ENCODE measurements around the gene SORBS2.
"Not testable (repeated sequence)": the region's sequence is repeated elsewhere in the genome, so short reads cannot be mapped to it uniquely, and the experiment has no call there.

Gene SORBS2, protein sequence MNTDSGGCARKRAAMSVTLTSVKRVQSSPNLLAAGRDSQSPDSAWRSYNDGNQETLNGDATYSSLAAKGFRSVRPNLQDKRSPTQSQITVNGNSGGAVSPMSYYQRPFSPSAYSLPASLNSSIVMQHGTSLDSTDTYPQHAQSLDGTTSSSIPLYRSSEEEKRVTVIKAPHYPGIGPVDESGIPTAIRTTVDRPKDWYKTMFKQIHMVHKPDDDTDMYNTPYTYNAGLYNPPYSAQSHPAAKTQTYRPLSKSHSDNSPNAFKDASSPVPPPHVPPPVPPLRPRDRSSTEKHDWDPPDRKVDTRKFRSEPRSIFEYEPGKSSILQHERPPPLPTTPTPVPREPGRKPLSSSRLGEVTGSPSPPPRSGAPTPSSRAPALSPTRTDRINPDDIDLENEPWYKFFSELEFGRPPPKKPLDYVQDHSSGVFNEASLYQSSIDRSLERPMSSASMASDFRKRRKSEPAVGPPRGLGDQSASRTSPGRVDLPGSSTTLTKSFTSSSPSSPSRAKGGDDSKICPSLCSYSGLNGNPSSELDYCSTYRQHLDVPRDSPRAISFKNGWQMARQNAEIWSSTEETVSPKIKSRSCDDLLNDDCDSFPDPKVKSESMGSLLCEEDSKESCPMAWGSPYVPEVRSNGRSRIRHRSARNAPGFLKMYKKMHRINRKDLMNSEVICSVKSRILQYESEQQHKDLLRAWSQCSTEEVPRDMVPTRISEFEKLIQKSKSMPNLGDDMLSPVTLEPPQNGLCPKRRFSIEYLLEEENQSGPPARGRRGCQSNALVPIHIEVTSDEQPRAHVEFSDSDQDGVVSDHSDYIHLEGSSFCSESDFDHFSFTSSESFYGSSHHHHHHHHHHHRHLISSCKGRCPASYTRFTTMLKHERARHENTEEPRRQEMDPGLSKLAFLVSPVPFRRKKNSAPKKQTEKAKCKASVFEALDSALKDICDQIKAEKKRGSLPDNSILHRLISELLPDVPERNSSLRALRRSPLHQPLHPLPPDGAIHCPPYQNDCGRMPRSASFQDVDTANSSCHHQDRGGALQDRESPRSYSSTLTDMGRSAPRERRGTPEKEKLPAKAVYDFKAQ (N-terminal part only)

DNA sequence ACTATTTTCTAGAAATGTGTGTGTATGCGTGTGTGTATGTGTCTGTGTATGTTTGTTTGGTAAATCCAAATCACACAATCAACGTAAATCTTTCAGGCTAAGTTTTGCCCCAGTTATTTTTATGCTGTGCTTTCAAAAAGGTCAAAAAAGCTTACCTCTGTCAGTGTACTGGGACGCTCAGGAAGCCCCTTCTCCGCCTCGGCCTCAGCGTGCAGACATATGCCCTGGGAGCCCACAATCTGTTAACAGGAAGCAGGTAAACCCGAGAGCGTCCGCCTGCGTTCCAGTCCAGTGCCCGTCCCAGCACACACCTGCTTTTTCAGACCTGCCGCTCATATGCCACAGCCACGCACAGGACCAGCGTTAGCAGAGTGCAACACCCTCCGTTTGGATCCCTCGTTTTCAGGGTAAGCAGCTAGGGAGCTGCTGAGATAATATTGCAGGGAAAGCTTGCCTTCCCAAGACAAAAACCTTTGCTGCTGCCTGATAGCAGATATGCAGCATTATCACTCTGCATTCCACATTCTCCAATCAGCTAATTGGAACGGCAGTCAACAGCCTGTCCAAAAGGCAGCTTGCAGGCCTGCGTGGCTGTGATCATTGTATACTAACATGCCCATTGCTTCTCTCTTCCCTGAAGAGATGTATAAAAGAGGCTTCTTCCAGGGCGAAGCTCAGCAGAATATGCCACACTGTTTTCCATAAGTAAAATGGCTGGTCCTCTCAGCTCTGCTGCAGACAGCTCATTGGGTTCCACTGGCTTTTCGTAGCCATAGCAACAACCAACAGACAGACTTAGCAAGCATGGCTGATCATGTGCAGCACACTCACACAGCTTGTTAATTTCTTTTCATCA is at the start of gene SORBS2:
Gene SORBS2, minus strand, starts transcription at position 686 of the 856 bp plus-strand sequence. CDS start 121,623 bp downstream, outside the sequence.
- no peak for DNase-seq (ENCODE audit: low read depth)

DNA sequence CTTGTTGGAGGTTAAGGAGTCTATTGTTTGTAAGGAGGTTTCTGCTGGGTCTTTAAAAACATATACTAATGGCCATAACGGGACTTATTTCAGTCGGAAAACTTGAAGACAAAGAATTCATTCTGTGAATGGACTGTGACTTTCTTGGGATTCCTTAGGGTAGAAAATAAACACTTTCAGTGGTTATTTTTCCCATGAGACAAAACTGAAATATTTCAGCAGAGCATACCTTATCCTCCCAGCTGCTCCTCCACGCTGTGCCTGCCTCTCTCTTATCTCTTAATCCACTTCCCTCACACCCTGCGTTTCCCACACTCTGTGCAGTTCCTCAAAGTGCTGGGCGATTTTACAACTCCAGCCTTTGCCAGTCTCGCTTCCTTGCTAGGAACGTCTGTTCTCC is 47.1 kb upstream of the SORBS2 start:
- DNase-seq (ENCODE audit: low read depth), result no peak

DNA sequence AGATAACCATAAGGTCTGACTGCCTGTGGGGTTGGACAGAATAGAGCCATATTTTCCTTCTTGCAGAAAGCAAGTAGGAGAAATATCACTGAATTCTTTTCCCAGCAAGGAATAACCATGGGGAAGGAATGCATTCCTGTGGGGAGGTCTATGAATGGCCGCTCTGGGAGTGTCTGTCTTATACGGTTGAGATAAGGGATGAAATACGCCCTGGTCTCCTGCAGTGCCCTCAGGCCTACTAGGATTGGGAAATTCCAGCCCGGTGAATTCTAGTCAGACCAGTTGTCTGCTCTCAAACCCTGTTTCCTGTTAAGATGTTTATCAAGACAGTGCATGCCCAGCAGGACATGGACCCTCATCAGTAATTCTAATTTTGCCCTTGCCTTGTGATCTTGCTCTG is 45.6 kb upstream of the SORBS2 start:
- DNase-seq (ENCODE audit: low read depth), result not testable (repeated sequence)

DNA sequence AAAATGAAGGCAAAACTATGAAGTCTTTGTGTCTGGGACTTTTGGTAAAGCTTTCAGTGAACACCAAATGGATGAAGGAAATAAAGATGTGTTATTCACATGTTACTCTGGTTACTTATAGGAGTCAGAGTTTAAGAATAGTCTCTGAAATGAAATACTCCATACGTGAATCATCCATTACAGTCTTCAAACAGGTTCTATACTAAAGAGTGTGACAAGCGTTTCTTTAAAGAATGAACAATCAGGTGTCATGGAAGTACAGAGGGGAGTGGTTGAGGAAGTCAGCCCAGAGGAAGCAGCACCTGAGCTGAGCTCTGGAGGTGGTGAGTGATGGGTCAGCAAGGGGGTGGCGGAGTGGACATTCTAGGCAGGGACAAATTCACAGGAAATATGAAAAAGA is 41.8 kb upstream of the SORBS2 start:
- DNase-seq (ENCODE audit: low read depth), result no peak

DNA sequence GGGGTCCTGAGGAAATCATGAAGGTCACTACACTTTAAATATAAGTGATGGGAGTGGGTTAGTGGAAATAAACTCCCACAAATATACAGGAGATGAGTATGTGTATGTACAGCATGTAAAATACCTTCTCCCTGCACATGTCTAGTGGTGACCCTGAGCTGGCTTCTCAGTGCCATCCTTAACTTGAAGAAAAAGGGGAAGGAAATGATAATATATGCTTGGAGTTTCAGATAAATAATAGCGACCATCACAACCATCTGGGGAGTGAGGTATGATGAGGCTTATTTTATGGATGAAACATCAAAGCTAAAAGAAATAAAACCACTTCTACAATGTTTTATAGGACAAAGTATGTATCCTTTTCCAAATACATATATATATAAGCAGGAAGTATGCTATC is 41.0 kb upstream of the SORBS2 start:
- no peak for DNase-seq (ENCODE audit: low read depth)

DNA sequence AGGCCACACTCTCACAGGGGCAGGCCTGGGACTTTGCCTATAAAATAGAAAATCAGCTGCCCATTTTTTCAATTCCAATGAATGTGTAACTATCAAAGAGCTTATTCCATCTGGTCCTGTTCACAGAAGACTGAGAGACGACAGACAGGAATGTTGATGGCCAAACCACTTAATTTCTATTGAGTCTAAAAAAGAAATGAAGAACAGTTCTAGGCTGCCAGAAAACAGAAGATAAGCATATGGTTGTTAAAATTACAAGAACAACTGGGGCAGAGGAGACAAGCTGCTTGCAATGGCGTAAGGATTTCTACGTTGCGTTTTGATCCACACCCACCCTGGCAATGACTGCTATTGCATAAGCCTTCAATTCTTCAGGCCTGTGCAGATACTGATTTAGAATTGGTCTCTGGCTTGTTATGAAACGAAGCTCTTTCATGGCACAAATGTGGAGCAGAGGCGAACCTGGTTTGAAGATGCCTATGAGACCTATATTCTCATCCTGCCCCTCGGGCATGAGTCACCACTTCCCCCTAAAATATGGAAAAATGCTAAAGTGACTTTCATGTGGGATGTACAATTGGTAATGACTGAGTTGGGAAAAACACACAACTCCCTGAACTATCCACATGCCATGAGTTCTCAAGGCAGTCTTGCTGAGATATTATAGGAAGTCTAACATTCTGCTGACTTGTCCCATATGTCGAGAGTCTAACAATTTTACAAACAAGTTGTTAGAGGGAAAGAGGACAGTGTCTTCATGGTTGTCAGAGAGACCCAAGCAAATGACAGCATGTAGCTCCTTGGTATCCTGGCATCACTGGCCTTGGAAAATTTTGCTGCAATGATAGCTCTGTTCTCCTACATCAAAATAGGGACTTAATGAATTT is 37.9 kb upstream of the SORBS2 start:
- peak; percentile 31 for DNase-seq (ENCODE audit: low read depth)

DNA sequence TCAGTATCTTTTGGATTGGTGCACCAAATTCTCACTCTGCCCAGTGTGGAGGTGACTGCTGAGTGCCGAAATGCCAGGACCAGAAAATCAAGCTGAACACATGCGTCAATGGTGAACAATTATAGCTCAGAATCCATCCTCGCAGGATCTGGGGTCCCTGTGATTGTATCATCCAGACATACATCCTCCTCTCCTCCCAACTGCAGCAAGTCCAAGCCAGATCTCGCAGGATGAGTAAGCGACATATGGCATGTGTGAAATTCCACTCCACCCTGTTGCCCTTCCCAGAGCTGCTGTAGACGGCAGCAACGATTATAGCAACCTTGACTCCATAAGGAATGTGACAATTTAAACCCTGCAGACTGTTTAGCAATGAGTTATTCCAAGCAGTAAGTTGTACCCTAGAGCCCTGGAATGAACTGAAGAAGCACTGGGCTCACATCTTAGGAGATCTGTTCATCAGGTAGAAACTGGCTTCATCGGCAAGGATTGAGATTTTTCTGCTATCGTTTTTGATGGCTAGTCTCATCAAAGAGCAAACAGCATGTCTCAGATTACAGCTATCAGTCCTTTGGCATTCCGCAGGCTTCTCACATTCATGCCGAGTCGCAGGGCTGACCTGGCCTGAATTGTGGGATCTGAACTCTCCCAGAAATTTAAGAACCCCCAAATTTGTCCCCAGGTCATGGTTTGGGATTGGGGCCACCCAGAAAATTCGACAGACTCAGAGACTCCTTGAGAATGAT is 35.5 kb upstream of the SORBS2 start:
- DNase-seq (ENCODE audit: low read depth), result peak; percentile 64

DNA sequence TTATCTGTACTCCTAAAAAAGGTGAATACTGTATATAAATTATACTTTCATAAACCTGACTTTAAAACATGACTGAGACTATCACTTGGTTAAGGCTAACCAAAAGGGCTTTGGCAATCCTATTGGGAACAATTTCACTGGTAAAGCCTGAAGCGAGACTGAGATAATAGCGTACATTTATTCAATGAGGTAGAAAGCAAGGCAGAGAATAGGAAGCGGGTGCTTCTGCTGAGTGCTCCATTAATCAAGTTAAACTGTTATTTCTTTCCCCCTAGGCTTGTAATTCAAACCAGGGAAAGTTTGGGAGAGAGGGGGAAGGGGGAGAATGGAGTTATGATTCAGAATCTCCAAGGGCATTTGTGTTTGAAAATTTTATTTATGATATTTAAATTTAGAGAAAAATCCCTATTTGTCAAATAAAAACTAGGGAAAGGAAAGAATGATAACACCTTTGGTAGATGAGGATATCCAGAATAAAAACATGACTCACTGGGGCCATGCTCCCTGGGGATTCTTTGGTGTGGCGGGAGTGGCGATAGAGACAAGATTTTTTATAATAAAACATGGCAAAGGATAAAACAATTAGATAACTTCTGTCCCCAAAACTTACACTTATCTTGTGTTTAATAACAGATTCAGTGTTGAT is 34.6 kb upstream of the SORBS2 start:
- DNase-seq (ENCODE audit: low read depth), result no peak

DNA sequence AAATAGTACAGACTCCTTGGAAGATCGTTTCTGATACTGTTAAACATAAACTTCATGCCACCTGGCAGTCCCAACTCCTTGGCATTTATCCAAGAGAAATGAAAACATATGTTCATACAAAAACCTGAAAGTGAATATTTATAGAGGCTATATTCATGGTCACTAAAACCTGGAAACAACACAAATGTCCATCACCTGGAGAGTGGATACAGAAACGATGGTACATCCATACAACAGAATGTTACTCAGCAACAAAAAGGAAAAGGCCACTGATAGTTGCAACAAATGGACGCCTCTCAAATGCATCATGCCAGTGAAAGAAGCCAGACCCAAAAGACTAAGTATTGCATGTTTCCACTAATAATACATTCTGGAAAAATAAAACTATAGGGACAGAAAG is 34.0 kb upstream of the SORBS2 start:
- DNase-seq (ENCODE audit: low read depth), result no peak

DNA sequence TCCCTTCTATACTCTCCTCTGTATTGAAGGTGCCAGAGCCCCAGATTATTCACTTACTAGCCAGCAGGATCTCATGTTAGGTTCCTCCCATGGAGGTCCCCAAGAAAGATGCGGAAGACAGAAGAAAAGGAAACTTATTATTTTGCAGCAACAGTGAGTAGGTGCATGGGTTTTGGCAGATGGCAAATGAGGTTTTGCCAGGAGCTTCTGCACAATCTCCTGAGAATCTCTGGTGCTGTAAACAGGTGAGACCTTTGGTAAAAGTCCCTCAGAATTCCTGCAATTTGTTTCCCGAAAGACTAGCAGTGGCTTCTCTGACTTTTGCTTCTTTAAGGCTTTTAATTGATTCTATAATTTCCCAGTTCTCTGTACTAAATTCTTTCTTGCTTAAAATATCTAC is 29.5 kb upstream of the SORBS2 start:
- no peak for DNase-seq (ENCODE audit: low read depth)

DNA sequence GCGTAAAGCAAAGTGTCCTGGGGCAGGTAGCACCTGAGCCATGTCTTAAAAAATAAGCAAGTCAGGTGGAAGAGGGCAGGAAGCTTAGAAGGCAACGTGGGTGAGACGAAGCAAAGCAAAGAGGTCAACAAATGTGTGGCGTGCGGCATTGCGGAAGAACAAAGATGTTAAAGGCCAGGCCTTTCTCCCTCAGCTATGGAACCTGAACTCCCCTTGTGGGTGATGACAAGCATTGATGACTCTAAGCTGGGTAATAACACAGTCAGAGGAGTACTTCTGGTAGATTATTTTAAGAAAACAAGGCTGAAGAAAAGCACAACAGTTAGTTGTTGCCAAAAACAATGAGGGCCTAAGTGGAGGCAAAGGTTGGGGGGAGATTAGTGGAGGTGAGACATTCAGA is 29.0 kb upstream of the SORBS2 start:
- no peak for DNase-seq (ENCODE audit: low read depth)

DNA sequence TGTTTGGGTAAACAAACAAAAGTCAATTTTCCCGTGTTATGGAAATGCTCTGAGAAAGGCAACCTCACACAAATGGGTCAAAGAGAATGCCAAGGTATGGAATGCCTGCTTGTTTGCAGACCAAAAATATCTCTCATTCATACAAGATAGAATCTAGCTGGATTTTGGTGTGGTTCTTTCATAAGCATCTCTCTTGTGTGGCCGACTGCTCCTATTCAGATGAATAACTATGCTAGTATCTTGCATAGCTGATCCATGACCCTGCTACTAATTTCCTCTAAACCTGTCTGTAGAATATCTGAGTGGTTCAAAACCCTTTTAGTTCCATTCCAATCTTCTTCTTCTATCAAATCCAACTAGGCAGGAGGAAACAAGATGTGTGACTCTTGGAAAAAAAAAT is 28.2 kb upstream of the SORBS2 start:
- DNase-seq (ENCODE audit: low read depth), result no peak

DNA sequence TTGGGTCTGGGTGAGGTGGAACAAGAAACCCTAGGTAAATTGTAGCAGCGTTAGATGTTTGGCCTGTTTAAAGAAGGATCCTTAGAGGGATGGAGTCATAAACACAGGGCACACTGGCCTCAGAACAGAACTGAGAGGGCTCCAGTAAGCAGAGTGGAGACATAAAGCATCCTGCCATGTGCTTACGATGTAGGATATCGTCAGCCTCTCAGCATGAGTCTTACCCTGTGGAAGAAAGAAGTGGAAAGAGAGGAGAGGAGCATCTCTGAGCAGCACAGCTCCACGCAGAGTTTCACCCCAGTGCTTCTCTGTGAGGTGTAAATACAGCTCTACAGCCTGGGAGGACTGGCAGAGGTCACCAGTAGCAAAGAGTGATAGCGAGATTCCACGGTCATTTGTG is 27.8 kb upstream of the SORBS2 start:
- DNase-seq (ENCODE audit: low read depth), result no peak

DNA sequence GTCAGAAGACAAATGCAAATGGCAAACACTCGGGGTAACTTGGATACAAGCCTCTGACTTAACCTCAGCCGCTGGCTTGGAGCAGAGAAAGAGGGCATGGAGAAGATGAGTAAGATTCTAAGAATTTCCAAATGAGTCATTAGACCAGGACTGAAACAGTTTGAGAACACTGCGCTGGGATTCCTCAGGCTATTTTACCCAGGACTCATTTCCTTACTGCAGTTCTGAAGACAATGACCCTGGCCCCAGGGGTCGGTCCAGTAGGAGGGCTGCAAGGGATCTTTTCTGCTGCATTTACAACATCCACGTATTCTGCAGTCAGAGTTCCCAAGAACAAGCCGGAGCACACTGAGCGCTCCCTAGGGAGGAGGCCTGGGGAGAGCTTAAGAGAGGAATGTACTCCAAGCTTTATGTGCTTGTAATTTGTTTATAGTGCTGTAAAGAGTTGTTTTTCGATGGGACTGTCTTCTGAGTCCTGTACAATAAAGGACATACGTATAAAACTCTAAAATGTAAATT is 27.3 kb upstream of the SORBS2 start:
- peak; percentile 90 for DNase-seq (ENCODE audit: low read depth)

DNA sequence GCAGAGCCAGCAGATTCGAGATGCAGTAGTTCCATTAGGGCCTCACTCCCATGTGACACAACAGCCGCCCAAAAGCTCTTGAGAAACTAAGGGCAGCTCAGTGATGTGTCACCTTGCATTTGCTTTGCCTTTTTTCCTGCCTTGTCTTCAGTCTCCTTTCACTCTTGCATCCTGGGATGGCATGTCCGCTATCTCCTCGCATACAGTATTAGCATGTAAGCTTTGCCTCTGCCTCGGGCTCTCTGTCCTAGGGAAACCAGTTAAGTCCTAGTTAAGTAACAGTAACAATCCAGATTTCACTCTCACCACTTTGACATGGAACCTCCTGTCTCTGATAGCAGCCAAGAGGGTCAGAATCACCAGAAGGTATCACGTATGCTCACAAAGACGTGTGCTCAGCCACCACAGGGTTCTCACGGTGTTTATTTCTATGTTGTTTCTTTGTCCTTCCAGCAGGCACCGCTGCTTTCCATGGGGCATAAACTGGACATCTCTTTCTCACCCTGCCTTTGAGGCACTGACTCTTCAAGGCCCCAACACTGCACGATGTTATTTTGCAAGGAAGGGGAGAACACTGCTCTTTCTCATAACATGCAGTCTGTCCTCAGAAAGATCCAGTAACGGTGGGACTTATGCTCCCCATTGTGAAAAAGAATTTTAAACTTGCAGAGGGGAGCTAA is 26.7 kb upstream of the SORBS2 start:
- DNase-seq (ENCODE audit: low read depth), result no peak

DNA sequence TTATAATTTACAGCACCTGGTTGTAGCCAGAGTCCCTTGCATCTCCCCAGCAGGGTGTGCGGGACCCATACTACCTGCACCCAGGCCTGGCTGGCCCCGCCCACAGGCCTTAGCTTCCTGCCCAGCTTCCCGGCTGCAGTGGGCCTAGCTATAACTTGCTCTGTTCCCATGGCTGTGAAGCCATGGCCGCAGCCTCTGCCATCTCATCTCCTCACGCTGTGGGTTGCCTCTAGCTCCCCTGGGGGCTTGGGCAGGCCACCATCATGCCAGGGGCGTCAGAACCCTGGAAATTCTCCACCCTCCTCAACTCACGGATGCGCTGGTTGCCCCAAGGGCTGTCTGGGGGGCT is 26.1 kb upstream of the SORBS2 start:
- DNase-seq (ENCODE audit: low read depth), result no peak

DNA sequence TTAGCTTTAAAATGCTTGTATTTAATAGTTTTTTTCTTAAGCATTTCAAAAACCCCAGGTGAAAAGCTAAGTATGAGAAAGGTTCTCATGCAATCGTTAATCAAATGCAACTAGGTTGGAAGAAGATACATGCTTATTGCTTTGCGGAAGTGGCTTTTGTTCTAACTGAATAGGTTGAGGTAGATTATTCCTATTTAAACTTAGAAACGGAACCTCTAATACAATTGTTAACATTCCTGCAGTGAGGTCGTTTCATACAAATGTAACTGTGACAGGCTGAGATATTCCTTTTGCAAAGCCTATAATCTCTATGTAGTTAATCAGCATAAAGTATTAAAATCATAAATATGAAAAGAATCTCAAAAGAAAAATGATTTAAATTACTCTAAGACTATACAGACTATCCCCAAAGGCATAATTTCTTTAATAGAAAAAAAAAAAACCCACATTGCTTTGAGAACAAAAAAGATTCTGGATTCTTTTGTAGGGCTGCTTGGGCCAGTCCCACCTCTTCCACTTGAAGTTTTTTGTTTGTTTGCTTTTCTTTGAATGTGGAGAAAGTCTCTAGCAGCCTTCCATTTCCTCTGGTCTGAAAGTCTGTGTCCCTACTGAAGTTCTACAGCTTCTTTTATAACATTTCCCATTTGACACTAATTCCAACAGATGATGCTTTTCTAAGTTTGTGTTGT is 25.6 kb upstream of the SORBS2 start:
- no peak for DNase-seq (ENCODE audit: low read depth)
